Measurements from ENCODE around the gene TNFAIP8L2.
"Not testable (repeated sequence)": the region's sequence is repeated elsewhere in the genome, so short reads cannot be mapped to it uniquely, and the experiment has no call there.

Gene TNFAIP8L2

DNA sequence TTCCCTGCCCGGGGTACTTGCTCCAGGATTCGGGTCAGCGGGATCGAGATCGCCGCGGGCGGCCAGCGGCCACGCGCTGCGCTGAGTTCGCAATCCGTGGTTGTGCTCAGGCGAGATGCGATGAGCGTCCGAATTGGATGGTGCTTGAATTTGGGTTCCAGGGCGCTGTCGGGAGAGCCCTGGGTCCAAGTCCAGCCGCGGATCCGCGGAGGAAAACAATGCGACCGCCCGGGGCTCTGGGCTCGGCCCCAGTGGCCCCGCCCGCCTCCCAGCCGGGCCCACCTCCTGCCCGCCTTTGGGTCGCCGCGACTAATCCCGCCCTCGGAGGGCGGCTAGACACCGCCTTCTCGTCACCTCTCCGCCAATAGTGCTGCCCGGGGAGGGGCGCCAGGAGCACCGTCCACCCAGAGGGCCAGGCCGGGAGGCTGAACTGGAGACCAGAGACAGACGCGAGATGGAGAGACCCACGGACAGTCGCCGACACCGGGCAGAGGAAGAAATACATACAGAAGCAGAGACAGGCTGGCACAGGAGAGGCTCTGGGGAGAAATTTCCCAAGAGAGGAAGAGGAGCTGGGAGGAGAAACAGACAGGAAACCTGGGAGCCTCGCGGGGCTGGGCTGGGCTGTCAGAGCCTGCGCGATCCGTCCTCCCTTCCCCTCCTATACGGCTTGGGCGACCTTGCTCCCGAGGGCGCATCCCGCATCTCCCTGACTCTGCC, 9.9 kb upstream of the TNFAIP8L2 start, which contains the start of gene SEMA6C:
SEMA6C (minus strand) TSS at position 220 of the 720 bp plus-strand sequence. CDS start 4,010 bp downstream, outside the sequence.
- DNase-seq = peak; percentile 73

- DNase-seq = no peak
Measured at GRCh38 chr1:151147132-151147503, 9.3 kb upstream of the TNFAIP8L2 start.

- DNase-seq = no peak
Measured at GRCh38 chr1:151147665-151148064, 8.8 kb upstream of the TNFAIP8L2 start.

- DNase-seq = no peak
Measured at GRCh38 chr1:151157067-151157531, 650 bp downstream of the TNFAIP8L2 start.

DNA sequence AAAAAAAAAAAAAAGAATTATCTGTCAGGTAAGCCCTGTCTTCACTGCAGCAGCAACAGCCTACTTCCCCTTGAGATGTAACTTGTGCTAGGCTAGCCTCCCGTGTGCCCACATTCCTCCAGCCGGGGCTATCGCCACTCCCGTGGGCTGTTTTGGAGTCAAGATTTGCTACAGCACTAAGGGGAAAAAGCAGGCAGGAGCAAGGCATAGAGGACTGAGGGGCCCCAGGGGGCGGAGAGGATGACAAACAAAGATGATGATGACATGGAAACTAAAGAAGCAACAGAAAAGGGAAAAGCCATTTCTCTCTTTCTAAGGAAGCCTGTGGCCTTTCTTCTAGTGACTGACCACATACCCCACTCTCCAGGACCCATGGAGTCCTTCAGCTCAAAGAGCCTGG, 1.9 kb downstream of the TNFAIP8L2 start:
- no peak for DNase-seq

DNA sequence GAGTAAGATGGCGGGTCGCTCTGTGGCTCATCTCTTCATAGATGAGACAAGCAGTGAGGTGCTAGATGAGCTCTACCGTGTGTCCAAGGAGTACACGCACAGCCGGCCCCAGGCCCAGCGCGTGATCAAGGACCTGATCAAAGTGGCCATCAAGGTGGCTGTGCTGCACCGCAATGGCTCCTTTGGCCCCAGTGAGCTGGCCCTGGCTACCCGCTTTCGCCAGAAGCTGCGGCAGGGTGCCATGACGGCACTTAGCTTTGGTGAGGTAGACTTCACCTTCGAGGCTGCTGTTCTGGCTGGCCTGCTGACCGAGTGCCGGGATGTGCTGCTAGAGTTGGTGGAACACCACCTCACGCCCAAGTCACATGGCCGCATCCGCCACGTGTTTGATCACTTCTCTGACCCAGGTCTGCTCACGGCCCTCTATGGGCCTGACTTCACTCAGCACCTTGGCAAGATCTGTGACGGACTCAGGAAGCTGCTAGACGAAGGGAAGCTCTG, 2.4 kb downstream of the TNFAIP8L2 start:
- DNase-seq = no peak

DNA sequence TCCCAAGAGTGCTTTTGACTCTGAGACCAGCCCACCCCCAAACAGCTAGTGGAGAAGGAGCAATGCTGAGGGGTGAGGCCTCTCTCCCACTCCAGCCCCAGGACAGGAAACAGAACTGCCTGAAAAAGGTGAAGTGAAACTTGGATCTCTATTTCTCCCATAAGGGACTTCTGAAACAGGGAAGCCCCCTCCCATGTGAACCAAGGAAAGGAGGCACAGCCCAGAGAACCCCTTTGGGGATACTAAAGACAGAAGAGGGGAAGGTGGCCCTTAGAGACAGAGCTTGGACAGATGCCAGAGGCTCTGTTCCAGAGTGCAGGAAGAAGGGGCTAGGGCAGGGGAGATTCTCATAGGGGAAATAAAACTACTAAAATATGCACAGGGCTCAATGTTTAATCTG, 2.9 kb downstream of the TNFAIP8L2 start:
- DNase-seq = no peak

DNA sequence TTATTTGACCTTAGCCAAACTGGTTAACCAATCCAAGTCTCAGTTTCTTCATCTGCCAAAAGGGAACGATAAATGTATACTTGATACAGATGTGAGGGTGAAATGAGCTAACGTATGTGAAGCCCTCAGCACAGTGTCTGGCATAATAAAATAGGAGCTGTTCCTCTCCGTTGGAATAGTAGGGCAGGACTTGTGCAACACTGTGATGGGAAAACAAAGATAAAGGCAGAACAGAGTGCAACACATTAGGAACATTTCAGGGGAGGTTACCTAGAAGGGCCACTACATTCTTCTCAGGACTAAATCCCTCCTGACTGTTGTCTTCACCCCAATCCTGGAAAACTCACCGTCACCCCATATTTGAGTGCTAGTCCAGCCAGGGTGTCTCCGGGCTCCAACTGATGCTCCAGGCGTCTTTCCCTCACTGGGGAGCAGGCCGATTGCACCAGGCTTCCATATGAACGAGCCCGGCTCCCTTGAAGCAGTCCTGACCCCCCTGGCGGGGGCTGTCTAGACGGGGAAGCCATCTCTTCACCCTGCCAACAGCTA, 8.4 kb downstream of the TNFAIP8L2 start:
- no peak for DNase-seq

- DNase-seq = no peak
Measured at GRCh38 chr1:151165281-151165737, 8.9 kb downstream of the TNFAIP8L2 start.

DNA sequence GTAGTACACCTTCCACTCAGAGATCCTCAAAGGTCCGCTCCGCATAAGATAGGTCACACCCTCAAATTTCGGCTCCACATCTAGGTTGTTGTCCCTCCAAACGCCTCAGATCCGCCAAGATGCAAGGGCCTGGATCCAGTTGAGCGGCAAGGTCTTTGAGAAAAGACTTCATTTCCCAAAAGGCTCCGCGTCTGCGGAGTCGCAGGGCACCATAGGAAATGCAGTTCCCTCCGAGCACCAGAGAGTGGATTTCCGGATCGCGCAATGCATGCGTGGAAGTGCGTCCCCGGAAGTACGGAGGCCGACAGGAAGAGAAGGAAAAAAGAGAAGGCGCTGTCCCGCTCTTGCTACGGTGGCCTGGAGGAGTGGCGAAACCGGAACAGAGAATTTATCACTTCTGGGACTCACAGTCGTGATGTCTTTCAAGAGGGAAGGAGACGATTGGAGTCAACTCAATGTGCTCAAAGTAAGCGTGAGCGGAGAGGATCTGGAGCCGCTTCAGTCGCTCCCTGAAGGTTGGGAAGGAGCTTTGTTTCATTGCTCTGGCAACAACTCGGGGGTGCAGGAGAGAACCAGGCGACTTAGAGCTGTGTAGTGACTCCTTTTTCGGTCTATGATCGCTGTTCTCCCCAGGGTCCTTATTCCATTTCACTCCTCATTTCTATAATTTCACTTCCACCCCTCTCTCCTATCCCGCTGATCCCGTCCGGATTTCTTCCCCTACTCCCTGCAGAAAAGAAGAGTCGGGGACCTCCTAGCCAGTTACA, 9.5 kb downstream of the TNFAIP8L2 start, which contains the start of the genes LYSMD1 and SCNM1:
LYSMD1 (minus strand) TSS at position 165 of the 767 bp plus-strand sequence. CDS start 644 bp downstream, outside the sequence.
SCNM1 (plus strand) TSS at position 407 of the 767 bp plus-strand sequence; CDS start at position 416, 9 bp downstream.
- DNase-seq = peak; percentile 85

DNA sequence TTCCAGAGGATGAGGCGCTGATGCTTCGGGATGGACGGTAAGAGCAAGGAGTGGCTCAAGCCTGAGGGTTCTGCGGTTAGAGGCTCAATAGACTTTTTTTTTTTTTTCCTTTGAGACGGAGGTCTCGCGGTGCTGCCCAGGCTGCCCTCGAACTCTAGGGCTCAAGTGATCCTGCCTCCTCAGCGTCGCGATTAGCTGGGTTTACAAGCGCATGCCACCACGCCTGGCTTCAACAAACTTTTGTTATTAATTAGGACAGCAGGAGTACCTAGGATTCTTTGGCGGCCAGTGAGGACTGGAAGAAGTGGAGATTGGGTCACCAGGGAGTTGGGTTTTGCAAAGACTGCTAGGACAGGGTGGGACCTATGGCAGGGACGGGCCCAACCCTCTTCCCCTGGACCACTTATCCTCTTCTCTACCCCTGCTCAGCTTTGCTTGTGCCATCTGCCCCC, 10.1 kb downstream of the TNFAIP8L2 start:
- no peak for DNase-seq

DNA sequence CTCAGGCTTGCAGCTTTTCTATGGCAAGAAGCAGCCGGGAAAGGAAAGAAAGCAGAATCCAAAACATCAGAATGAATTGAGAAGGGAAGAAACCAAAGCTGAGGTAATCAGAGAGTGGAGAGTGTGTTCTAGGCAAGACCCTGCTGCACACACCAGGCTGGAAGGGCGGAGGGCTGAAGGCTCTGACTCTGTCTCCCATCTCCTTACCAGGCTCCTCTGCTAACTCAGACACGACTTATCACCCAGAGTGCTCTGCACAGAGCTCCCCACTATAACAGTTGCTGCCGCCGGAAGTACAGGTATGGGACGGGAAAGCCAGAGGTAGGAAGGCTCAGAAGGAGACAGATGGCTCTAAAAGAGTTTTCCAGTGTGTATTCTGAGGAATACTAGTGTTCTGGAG, 10.7 kb downstream of the TNFAIP8L2 start:
- DNase-seq = no peak

DNA sequence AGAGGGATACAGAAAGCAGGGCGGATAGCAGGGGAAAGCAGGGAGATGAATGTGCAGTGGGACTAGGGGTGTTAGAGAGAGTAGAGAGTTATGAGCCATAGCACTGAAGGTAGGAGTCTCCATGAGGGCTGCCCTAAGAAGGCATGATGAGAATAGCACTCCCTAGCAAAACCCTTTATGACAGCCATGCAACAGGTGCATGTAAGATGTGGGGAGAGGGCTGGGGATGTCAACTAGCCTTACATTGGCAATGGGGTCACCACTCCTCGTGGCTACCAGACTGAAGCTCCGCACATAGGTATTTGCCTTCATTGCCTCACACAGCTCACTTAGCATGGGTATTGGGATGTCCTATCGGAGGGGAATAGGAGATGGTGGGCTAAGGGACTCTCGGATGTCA, 14.7 kb downstream of the TNFAIP8L2 start:
- DNase-seq = no peak

GRCh38 chr1:151175041-151175741, 18.7 kb downstream of the TNFAIP8L2 start:
- DNase-seq = no peak

- no peak for DNase-seq
Measured at GRCh38 chr1:151175863-151176262, 19.4 kb downstream of the TNFAIP8L2 start, which contains the start of gene TMOD4. Gene TMOD4 (minus strand): TSS chr1:151175981. CDS start chr1:151174875, 1,106 bp downstream.

GRCh38 chr1:151176514-151177045, 20.1 kb downstream of the TNFAIP8L2 start:
- no peak for DNase-seq

DNA sequence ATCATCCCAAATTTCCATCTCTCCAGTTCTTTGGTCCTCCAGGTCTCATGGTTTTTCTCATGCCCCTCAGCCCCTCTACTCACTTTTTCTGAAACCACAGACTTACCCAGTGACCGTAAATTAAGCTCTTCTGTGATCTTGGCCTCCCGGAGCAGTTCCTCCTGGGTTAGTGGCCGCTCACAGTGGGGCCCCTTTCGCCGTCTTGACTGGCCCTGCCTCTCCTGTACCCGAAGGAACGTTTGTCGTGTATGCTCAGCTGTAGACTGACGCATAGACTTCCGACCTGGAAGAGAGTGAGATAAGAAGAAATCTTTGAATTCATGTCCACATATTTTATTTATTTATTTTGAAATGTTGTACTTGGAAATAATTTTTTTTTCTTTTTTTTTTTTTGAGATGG, 27.8 kb downstream of the TNFAIP8L2 start:
- DNase-seq = no peak

- no peak for DNase-seq
Measured at GRCh38 chr1:151187205-151187604, 30.8 kb downstream of the TNFAIP8L2 start.

DNA sequence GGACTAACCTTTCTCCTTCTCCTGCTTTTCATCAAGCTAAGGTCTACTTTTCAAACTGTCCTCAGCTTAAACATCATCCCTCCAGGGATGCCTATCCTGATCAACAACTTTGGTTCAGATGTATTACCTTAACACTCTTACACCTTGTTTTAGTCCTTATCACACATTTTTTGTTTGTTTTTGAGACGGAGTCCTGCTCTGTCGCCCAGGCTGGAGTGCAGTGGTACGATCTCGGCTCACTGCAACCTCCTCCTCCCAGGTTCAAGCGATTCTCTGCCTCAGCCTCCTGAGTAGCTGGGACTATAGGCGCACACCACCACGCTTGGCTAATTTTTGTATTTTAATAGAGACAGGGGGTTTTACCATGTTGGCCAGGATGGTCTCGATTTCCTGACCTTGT, 32.2 kb downstream of the TNFAIP8L2 start:
- not testable (repeated sequence) for DNase-seq

DNA sequence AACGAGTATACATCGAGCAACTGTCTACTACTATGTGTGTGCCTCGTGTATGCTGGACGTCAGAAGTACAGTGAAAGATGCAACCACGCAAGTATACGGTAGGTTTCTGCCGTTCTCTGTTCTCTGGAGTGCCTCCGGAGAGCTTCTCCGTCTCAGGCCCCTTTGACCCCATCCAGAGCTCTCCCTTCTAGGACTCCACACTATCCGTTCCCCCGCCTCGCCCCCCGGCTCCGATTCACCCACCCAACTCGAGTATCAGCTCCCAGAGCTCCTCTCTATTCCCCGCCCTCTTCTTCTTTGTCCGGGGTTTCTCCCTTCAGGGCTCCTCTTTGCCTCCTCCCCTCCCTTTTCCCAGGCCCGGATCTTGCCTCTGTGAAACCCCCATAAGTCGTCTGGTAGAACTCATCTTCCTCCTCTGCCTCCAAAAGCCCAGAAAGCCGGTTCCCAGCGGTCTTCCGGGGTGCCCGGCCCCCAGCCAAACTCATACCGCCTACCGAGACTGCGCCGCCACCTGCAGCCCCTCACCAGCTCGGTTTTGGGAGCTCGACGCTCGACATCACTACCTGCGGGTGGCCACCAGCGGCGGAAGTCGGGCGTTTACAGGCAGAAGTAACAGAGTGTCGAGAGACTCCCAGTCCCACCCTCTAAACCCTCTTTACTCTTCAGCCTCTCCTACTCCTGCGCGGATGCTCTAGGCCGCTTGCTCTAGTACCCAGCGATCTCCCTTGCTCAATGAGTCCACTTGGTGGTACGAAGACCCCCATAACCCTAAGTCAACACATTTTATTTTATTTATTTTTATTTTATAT, 33.4 kb downstream of the TNFAIP8L2 start, which contains the start of gene VPS72:
VPS72 (minus strand) TSS at position 561 of the 809 bp plus-strand sequence; CDS start at position 485, 76 bp downstream.
- peak; percentile 32 for DNase-seq

DNA sequence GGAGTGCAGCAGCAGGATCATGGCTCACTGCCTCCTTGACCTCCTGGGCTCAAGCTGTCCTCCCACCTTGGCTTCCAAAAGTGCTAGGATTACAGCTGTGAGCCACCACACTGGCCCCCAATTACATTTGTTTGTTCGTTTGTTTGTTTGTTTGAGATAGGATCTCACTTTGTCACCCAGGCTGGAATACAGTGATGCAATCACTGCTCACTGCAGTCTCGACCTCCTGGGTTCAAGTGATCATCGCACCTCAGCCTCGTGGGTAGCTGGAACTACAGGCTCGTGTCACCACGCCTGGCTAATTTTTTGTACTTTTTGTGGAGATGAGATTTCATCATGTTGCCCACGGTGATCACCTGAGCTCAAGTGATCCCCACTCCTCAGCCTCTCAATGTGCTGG, 35.6 kb downstream of the TNFAIP8L2 start:
- DNase-seq = no peak

All from GOT3 (cell line).